ENCODE data around the gene CAMSAP3.

The CAMSAP3 gene

GRCh38 chr19:7596211-7596937 lies 711 bp downstream of the CAMSAP3 start:
- DNase-seq (ENCODE audit: low read depth in 2 of 2) = no peak
- no peak overlapping the region for H3K4me3 ChIP-seq (replicated peaks in 1 of 2; ENCODE audit: low read depth in 2 of 2, low read length in 2 of 2)
- no peak for TF ChIP-seq CTCF (IDR thresholded peaks at IDR 0.05; ENCODE audit: low read depth, low read length)

DNA sequence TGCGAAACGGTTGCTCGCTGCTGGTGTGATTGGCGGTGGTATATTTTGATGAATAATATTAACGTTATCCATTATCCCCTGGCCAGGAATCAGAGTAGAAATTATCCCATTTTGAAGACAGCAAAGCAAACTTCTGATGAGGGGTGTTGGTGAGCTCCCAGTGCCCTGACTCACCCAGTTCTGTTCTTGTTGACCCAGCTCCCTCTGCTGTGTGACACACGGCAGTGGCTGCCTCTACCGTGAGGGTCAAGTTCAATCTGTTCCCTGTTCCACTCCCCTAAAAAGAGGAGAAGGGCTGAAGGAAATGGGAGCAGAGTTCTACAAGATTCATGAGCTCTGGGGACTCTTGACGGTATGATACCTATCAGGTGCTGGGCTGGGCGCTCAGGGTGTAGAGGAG lies 2.0 kb downstream of the CAMSAP3 start:
- no peak for DNase-seq (ENCODE audit: low read depth in 2 of 2)
- no peak for TF ChIP-seq CTCF (IDR thresholded peaks at IDR 0.05; ENCODE audit: low read depth, low read length)
- H3K4me3 ChIP-seq (replicated peaks in 1 of 2; ENCODE audit: low read depth in 2 of 2, low read length in 2 of 2) = no peak overlapping the region

GRCh38 chr19:7598180-7598579 lies 2.5 kb downstream of the CAMSAP3 start:
- no peak for DNase-seq (ENCODE audit: low read depth in 2 of 2)
- no peak overlapping the region for H3K4me3 ChIP-seq (replicated peaks in 1 of 2; ENCODE audit: low read depth in 2 of 2, low read length in 2 of 2)
- TF ChIP-seq CTCF (IDR thresholded peaks at IDR 0.05; ENCODE audit: low read depth, low read length) = no peak

GRCh38 chr19:7600721-7601120 lies 5.1 kb downstream of the CAMSAP3 start:
- no peak for DNase-seq (ENCODE audit: low read depth in 2 of 2)
- TF ChIP-seq CTCF (IDR thresholded peaks at IDR 0.05; ENCODE audit: low read depth, low read length) = no peak
- H3K4me3 ChIP-seq (replicated peaks in 1 of 2; ENCODE audit: low read depth in 2 of 2, low read length in 2 of 2) = no peak overlapping the region

DNA sequence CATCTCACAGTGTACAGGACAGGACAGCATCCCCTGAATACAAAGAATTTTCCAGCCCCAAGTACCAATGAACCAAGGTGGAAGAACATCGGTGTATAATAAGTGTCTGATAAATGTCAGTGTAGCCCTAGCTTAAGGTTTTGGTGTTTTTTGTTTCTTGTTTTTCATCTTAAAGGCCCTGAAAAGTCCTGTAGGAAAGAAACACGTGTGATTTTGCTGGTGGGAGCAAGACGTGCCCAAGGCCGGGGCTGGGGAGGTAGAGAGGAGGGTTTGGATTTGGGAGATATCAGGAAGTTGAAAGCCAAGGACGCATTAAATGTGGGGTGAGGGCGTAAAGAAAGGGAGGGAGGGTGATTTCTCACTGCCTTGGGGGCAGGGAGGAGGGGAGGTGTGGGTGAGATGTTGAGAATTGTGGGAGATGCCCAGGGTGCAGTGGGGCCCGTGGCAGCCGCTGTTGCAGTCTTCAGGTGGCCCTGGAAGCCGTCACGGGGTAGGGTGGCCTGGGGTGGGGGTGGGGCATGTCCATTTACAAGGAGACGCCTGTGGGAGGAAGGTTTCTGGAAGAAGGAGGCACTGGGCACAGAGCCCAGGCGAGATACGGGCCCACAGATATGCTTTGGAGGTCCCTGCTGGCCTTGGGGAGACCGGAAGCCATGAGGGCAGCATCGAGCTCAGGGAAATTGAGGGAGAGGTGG lies 6.7 kb downstream of the CAMSAP3 start:
- no peak overlapping the region for H3K4me3 ChIP-seq (replicated peaks in 1 of 2; ENCODE audit: low read depth in 2 of 2, low read length in 2 of 2)
- no peak for TF ChIP-seq CTCF (IDR thresholded peaks at IDR 0.05; ENCODE audit: low read depth, low read length)
- DNase-seq (ENCODE audit: low read depth in 2 of 2) = peak in 1 of 2 donors; percentile 57

GRCh38 chr19:7602935-7603497 lies 7.4 kb downstream of the CAMSAP3 start:
- no peak overlapping the region for H3K4me3 ChIP-seq (replicated peaks in 1 of 2; ENCODE audit: low read depth in 2 of 2, low read length in 2 of 2)
- no peak for TF ChIP-seq CTCF (IDR thresholded peaks at IDR 0.05; ENCODE audit: low read depth, low read length)
- DNase-seq (ENCODE audit: low read depth in 2 of 2) = peak in 1 of 2 donors; percentile 36

All from cardiac fibroblast (primary cell).